GM12801 (cell line): ENCODE measurements around the gene MAML2.

Experiments used
- TF ChIP-seq, protein P1 (sequence below): IDR thresholded peaks from one replicate; pipeline ENCODE4 v1.5.1; 2011; ENCODE audit warnings: control low read depth; ENCODE audit not compliant: insufficient read length; ENCODE audit errors: extremely low read depth

Gene MAML2

DNA sequence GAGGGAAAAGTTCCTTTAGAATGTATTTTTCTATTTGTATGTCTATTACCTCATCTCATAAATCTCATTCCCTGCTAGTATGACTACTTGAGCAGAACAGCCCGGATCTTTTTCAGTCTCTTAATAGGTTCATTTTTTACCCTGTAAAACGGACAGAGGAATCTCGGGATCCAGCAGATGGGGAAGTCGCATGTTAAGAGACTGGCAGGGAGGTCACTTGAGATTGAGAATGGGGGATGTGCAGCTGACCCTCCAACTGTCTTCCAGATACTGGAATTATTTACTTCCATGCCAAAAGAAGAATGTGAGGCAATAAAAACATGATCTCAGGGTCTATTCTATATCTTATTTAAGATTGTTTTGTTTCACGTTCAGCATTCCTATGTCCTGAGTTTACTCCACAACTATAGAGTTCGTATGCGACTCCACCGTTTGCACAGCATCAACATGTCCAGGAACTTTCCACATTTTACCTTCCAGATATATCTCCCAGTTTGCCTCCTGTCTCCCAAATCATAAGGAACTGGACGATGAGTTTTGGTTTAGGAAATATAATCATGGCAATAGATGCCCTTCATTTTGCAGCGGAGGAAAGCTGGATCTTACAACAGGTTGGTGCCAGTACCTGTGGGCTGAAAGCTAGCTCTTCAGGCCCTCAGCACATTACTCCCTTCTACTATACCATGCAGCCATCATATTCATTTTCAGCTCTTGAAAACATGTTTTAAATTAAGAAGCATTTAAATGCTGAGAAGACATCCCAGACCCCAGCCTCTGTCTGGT is 181.5 kb downstream of the MAML2 start:
- TF ChIP-seq, protein P1, sequence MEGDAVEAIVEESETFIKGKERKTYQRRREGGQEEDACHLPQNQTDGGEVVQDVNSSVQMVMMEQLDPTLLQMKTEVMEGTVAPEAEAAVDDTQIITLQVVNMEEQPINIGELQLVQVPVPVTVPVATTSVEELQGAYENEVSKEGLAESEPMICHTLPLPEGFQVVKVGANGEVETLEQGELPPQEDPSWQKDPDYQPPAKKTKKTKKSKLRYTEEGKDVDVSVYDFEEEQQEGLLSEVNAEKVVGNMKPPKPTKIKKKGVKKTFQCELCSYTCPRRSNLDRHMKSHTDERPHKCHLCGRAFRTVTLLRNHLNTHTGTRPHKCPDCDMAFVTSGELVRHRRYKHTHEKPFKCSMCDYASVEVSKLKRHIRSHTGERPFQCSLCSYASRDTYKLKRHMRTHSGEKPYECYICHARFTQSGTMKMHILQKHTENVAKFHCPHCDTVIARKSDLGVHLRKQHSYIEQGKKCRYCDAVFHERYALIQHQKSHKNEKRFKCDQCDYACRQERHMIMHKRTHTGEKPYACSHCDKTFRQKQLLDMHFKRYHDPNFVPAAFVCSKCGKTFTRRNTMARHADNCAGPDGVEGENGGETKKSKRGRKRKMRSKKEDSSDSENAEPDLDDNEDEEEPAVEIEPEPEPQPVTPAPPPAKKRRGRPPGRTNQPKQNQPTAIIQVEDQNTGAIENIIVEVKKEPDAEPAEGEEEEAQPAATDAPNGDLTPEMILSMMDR: no peak

DNA sequence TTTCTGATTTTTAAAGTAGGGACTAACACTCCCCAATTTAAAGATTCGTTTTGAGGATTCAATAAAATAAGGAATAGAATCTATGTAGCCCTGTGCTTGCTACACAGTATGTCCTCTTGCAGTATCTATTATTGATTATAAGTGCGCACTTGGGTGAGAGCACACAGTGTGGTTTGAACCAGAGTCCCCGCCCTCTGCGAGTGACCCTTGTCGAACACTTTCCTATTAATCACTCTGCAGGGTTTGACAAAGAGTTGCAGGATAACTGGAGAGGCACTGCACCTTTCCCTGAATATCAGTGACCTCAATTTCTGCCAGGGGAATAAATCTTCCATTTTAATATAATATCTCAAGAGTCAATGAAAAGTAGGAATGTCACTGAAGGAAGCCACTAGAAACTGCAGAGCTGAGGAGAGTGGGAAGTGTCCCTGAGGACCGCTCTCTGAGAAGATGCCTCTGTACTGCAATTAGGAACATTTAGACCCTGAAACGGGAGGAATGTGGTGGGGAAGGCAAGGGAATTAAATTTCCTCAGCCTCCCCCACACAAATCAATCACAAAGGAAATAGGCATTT is 182.2 kb downstream of the MAML2 start:
- TF ChIP-seq, protein P1: no peak

DNA sequence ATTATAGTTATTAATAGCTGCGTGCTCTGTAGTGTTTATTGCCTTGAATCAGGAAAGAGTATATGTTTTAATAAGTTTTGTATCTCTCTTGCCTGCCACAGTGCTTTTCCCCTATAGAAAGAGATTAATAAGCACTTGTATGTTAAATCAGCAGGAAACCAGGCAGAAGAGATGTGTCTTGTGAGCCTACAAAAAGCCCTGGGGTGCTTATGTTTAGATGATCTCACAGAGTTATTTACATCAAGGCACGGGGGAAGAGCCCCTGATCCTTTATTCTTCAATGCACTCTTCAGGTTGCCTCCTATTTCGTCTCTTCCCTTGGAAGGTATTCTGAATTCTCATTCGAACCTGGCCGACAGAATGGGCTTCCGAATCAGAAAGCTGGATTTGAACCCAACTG is 183.0 kb downstream of the MAML2 start:
- TF ChIP-seq, protein P1: no peak

DNA sequence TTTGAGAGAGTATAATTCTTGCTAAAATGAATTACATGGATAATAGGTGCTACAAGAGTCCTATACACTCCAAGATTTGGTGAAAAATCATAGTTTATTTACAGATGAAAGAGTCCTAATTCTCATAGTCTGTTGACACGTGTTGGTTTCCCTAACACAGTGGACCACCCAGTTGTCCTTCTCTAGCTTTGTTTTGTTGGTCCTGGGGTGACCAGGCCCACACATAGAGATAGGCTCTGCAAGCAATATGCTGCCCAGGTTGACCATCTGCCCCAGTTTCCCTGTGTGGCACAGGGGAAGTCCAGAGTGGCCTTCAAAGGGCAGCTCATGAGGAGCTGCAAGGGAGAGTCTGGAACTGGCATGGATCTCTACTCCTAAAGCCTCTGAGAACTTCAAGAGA is 184.9 kb downstream of the MAML2 start:
- TF ChIP-seq, protein P1: no peak

DNA sequence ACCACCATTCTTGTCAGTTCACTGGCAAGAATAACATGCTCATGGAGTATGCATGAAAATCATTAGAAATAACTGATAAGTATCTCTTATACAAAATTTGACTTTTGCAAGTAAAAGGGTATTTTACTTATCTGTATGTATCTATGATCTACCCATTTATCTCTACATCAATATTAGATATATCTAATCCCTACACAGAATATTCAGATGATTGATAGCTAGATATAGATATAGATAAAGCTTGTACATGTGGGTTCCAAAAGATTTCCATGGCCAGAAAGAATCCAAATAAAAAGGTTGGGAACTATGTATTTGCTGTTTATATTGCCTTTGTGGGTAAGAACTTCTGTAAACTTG is 185.5 kb downstream of the MAML2 start:
- TF ChIP-seq, protein P1: no peak

DNA sequence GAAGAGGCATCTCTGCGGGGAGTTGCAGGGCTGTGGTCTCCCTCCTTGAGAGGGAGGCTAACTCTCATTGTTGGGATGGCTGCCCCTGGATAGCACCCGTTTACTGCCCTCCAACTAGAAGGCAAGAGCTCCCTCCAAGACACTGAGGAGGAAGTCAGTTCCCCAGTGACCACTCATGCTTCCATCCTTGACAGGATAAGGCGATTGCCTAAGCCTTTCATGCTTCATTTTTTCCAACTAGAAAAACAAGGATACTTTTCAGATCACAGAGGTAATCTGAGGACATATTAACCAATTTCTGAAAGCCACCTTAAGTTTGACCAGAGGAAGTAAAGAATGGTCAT is 186.6 kb downstream of the MAML2 start:
- TF ChIP-seq, protein P1: no peak

DNA sequence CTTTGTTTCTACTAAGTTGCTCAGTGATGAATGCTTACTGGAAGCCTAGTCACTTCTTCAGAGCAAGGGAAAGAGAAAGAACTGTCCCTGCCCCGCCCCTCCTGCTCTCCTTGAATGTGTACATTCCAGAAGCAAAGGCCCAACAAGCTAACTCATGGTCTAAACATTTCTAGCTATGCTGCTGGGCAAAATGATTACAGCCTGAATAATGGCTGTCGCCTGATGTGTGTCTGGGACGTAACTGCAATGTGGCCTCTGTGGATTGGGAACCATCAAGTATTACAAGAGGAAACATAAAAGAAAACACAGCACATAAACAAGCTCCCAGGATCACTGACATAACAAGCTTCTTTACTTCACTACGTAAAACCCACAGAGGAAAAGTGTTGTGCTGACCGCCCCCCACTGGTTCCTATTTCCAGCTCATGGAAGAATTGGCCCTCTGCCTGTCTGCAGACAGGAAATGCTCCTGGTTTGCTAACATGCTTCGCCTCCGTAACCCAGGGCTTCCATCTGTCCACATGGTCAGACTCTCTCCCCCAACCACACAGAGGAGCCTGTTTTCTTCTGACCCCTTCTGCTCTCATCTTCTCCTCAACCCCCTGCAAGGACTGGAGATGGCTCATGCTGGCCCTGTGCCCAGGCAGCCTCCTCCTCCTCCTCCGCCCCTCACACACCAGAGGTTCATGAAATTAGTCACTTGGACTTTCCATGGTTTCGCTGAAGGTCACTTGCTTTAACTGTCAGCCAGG is 187.2 kb downstream of the MAML2 start:
- TF ChIP-seq, protein P1: no peak
